ENCODE data around the gene MRPS16. TPM values are rescaled to one million over a fixed set of nuclear protein-coding genes. Genes with fewer than 3 reads are reported as not detected.

MRPS16 gene
- total and polyA plus RNA-seq, 9 of the 15 experiments (the other 6 are each of a cell fraction or from before 2014, with no cell fraction given) = 65.0 to 239 (median 146) TPM

DNA sequence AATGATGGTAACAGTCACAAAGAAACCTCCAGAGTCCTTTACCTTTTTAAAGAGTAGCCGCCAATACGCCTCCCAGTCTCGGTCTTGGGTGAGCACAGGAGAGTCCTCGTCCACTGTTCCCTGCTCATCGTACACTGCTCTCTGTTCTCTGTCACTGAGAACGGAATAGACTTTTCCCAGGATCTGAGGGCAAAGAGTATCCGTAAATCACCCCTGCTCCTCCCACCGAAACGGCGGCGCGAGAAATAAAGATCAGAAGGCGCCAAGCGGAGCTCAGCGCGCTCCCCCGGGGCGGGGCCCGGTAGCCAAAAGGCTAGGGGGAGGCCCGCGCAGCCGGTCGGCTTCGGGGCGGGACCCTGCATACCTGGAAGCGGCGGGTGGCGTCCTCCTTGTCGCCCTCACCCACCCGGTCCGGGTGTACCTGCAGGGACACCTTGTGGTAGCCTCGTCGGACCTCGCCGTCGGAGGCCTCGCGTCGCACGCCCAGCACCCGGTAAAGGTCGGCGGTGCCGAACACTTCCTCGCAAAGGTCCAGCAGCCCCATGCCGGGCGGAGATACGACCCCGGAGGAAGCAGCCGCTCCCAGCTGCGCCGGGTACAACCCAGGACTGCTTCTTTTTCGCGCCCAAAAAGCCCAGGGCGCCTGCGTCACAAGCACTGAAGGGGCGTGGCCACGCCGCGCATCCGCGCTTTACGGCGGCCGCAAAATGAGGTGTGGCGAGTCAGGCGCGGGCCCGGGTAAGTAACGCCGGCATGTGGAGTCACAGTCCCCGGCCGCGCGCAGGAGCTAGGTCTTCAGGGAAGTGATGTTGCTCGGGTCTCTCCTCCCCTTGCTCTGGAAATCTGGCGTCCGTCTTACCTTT, 5.6 kb downstream of the MRPS16 start, which contains the start of gene DNAJC9 (continued):
- TF ChIP-seq, protein P1, sequence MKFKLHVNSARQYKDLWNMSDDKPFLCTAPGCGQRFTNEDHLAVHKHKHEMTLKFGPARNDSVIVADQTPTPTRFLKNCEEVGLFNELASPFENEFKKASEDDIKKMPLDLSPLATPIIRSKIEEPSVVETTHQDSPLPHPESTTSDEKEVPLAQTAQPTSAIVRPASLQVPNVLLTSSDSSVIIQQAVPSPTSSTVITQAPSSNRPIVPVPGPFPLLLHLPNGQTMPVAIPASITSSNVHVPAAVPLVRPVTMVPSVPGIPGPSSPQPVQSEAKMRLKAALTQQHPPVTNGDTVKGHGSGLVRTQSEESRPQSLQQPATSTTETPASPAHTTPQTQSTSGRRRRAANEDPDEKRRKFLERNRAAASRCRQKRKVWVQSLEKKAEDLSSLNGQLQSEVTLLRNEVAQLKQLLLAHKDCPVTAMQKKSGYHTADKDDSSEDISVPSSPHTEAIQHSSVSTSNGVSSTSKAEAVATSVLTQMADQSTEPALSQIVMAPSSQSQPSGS (CRISPR knock-in tag; IDR thresholded peaks at IDR 0.05) = no peak
- TF ChIP-seq RNF2 (IDR thresholded peaks at IDR 0.05) = peak; percentile 80; the same call in 1 of the 2 replicates
- TF ChIP-seq CBX2 (IDR thresholded peaks at IDR 0.05; ENCODE audit: insufficient read depth, low read length, poor library complexity, severe bottlenecking) = no peak
- peak; percentile 8; the same call in 1 of the 2 replicates for TF ChIP-seq KHSRP (IDR thresholded peaks at IDR 0.05)
- TF ChIP-seq CEBPB (tag; IDR thresholded peaks at IDR 0.05) = no peak
- TF ChIP-seq, protein P2, sequence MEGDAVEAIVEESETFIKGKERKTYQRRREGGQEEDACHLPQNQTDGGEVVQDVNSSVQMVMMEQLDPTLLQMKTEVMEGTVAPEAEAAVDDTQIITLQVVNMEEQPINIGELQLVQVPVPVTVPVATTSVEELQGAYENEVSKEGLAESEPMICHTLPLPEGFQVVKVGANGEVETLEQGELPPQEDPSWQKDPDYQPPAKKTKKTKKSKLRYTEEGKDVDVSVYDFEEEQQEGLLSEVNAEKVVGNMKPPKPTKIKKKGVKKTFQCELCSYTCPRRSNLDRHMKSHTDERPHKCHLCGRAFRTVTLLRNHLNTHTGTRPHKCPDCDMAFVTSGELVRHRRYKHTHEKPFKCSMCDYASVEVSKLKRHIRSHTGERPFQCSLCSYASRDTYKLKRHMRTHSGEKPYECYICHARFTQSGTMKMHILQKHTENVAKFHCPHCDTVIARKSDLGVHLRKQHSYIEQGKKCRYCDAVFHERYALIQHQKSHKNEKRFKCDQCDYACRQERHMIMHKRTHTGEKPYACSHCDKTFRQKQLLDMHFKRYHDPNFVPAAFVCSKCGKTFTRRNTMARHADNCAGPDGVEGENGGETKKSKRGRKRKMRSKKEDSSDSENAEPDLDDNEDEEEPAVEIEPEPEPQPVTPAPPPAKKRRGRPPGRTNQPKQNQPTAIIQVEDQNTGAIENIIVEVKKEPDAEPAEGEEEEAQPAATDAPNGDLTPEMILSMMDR (IDR thresholded peaks at IDR 0.05 in 2 of 3, conservative IDR thresholded peaks at IDR 0.05 in 1 of 3; ENCODE audit: insufficient read depth in 2 of 3, low read depth in 1 of 3, low read length in 3 of 3) = peak in 1 of 3 experiments; percentile 15; a peak in 3 of 6 replicates
- TF ChIP-seq, protein P3, sequence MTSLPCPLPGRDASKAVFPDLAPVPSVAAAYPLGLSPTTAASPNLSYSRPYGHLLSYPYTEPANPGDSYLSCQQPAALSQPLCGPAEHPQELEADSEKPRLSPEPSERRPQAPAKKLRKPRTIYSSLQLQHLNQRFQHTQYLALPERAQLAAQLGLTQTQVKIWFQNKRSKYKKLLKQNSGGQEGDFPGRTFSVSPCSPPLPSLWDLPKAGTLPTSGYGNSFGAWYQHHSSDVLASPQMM (CRISPR knock-in tag; IDR thresholded peaks at IDR 0.05) = no peak
- TF ChIP-seq KDM1A (IDR thresholded peaks at IDR 0.05) = no peak
- TF ChIP-seq PPARD (CRISPR knock-in tag; IDR thresholded peaks at IDR 0.05) = no peak
- TF ChIP-seq, protein P4, sequence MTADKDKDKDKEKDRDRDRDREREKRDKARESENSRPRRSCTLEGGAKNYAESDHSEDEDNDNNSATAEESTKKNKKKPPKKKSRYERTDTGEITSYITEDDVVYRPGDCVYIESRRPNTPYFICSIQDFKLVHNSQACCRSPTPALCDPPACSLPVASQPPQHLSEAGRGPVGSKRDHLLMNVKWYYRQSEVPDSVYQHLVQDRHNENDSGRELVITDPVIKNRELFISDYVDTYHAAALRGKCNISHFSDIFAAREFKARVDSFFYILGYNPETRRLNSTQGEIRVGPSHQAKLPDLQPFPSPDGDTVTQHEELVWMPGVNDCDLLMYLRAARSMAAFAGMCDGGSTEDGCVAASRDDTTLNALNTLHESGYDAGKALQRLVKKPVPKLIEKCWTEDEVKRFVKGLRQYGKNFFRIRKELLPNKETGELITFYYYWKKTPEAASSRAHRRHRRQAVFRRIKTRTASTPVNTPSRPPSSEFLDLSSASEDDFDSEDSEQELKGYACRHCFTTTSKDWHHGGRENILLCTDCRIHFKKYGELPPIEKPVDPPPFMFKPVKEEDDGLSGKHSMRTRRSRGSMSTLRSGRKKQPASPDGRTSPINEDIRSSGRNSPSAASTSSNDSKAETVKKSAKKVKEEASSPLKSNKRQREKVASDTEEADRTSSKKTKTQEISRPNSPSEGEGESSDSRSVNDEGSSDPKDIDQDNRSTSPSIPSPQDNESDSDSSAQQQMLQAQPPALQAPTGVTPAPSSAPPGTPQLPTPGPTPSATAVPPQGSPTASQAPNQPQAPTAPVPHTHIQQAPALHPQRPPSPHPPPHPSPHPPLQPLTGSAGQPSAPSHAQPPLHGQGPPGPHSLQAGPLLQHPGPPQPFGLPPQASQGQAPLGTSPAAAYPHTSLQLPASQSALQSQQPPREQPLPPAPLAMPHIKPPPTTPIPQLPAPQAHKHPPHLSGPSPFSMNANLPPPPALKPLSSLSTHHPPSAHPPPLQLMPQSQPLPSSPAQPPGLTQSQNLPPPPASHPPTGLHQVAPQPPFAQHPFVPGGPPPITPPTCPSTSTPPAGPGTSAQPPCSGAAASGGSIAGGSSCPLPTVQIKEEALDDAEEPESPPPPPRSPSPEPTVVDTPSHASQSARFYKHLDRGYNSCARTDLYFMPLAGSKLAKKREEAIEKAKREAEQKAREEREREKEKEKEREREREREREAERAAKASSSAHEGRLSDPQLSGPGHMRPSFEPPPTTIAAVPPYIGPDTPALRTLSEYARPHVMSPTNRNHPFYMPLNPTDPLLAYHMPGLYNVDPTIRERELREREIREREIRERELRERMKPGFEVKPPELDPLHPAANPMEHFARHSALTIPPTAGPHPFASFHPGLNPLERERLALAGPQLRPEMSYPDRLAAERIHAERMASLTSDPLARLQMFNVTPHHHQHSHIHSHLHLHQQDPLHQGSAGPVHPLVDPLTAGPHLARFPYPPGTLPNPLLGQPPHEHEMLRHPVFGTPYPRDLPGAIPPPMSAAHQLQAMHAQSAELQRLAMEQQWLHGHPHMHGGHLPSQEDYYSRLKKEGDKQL (CRISPR knock-in tag; IDR thresholded peaks at IDR 0.05; ENCODE audit: borderline replicate concordance) = no peak
- TF ChIP-seq, protein P5, sequence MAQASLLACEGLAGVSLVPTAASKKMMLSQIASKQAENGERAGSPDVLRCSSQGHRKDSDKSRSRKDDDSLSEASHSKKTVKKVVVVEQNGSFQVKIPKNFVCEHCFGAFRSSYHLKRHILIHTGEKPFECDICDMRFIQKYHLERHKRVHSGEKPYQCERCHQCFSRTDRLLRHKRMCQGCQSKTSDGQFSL (CRISPR knock-in tag; IDR thresholded peaks at IDR 0.05) = peak; percentile 5; the same call in 1 of the 2 replicates
- TF ChIP-seq, protein P5 (tag; IDR thresholded peaks at IDR 0.05) = no peak
- no peak for TF ChIP-seq TRIM28 (IDR thresholded peaks at IDR 0.05)
- peak; percentile 81; the same call in 1 of the 2 replicates for TF ChIP-seq KAT7 (CRISPR knock-in tag; IDR thresholded peaks at IDR 0.05; ENCODE audit: borderline replicate concordance)
- no peak for TF ChIP-seq ZNF644 (tag; IDR thresholded peaks at IDR 0.05; ENCODE audit: low read depth)
- peak; percentile 95 for TF ChIP-seq NRF1 (conservative IDR thresholded peaks at IDR 0.05 in 1 of 2, IDR thresholded peaks at IDR 0.05 in 1 of 2)
- TF ChIP-seq ARHGAP35 (IDR thresholded peaks at IDR 0.05; ENCODE audit: partially characterized antibody) = no peak
